OCI-LY3 (cell line): ENCODE data around the gene SMIM8.

Source experiments
- H2AFZ ChIP-seq: fragments of 200-600, 300-600 bp; shearing (Covaris generic); 2 replicates; pipeline ENCODE4 v1.6.0; 2014; ENCODE audit warnings: antibody characterized with exemption, low read depth, low read length
- H3K27ac ChIP-seq: fragments of 200-600, 300-600 bp; sonication (generic); 2 replicates; pipeline ENCODE4 v1.5.1; 2014; ENCODE audit warnings: mild to moderate bottlenecking, low read length, moderate library complexity, mixed read lengths
- H3K27me3 ChIP-seq: fragments of 200-600, 300-600 bp; sonication (generic); 2 replicates; pipeline ENCODE4 v1.6.1; 2014; ENCODE audit warnings: low read depth, low read length, mixed read lengths
- H3K36me3 ChIP-seq: fragments of 200-600, 300-600 bp; sonication (generic); replicated peaks from 2 replicates; pipeline ENCODE3; 2014; ENCODE audit warnings: low read depth, low read length, mixed read lengths
- H3K4me1 ChIP-seq: fragments of 300-600, 200-600 bp; sonication (generic); 2 replicates; pipeline ENCODE4 v1.6.1; 2014; ENCODE audit warnings: low read length, mixed read lengths
- H3K4me2 ChIP-seq: fragments of 200-600, 300-600 bp; sonication (generic); 2 replicates; pipeline ENCODE4 v1.6.1; 2014; ENCODE audit warnings: low read length, mixed read lengths
- H3K4me3 ChIP-seq: fragments of 300-600, 200-600 bp; sonication (generic); 2 replicates; pipeline ENCODE4 v1.5.1; 2014; ENCODE audit warnings: antibody characterized with exemption, mild to moderate bottlenecking, low read length, moderate library complexity
- H3K79me2 ChIP-seq: fragments of 300-600, 200-600 bp; shearing (Covaris generic); 2 replicates; pipeline ENCODE4 v1.6.1; 2014; ENCODE audit warnings: mild to moderate bottlenecking, low read length, mixed read lengths
- H3K9ac ChIP-seq: fragments of 300-600, 200-600 bp; shearing (Covaris generic); 2 replicates; pipeline ENCODE4 v1.6.0; 2014; ENCODE audit warnings: mild to moderate bottlenecking, low read length, moderate library complexity
- H3K9me3 ChIP-seq: fragments of 200-600, 300-600 bp; shearing (Covaris generic); 2 replicates; pipeline ENCODE4 v1.6.1; 2014; ENCODE audit warnings: low read length, mixed read lengths; ENCODE audit not compliant: insufficient read depth
- H4K20me1 ChIP-seq: fragments of 200-600, 300-600 bp; sonication (generic); 2 replicates; pipeline ENCODE4 v1.6.1; 2016; ENCODE audit warnings: low read length, mixed read lengths; ENCODE audit not compliant: insufficient read depth
- EZH2phosphoT487 ChIP-seq: fragments of 200-600 bp; shearing (Covaris generic); IDR thresholded peaks from 2 replicates; pipeline ENCODE4 v1.6.1; 2018; ENCODE audit warnings: antibody characterized with exemption, mixed run types, low read depth
- TF ChIP-seq, protein P1 (sequence below): fragments of 200-600, 300-600 bp; sonication (generic); IDR thresholded peaks from 2 replicates; pipeline ENCODE4 v1.5.1; 2014; ENCODE audit warnings: antibody characterized with exemption, low read length, low read depth

Gene SMIM8

GRCh38 chr6:87350516-87350915 lies 28.1 kb downstream of the SMIM8 start:
- H3K27me3 ChIP-seq, result no peaks in the 10 kb centered on the region
- TF ChIP-seq EZH2phosphoT487, result no peak
- TF ChIP-seq, protein P1, sequence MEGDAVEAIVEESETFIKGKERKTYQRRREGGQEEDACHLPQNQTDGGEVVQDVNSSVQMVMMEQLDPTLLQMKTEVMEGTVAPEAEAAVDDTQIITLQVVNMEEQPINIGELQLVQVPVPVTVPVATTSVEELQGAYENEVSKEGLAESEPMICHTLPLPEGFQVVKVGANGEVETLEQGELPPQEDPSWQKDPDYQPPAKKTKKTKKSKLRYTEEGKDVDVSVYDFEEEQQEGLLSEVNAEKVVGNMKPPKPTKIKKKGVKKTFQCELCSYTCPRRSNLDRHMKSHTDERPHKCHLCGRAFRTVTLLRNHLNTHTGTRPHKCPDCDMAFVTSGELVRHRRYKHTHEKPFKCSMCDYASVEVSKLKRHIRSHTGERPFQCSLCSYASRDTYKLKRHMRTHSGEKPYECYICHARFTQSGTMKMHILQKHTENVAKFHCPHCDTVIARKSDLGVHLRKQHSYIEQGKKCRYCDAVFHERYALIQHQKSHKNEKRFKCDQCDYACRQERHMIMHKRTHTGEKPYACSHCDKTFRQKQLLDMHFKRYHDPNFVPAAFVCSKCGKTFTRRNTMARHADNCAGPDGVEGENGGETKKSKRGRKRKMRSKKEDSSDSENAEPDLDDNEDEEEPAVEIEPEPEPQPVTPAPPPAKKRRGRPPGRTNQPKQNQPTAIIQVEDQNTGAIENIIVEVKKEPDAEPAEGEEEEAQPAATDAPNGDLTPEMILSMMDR, result no peak
- no peaks in the 10 kb centered on the region for H3K36me3 ChIP-seq
- no peak overlapping the region for H3K27ac ChIP-seq
- no peak overlapping the region for H3K4me3 ChIP-seq
- no peak overlapping the region for H2AFZ ChIP-seq
- H3K4me1 ChIP-seq, result no peaks in the 10 kb centered on the region
- H3K4me2 ChIP-seq, result no peak overlapping the region
- H3K79me2 ChIP-seq, result no peaks in the 10 kb centered on the region
- no peak overlapping the region for H3K9ac ChIP-seq
- H4K20me1 ChIP-seq, result no peaks in the 10 kb centered on the region
- no peaks in the 10 kb centered on the region for H3K9me3 ChIP-seq

- no peak overlapping the region for H3K4me2 ChIP-seq
- H3K27me3 ChIP-seq, result no peaks in the 10 kb centered on the region
- H4K20me1 ChIP-seq, result no peaks in the 10 kb centered on the region
- no peaks in the 10 kb centered on the region for H3K36me3 ChIP-seq
- no peaks in the 10 kb centered on the region for H3K9me3 ChIP-seq
- H3K4me3 ChIP-seq, result no peak overlapping the region
- H3K27ac ChIP-seq, result no peak overlapping the region
- H3K79me2 ChIP-seq, result no peaks in the 10 kb centered on the region
- no peak overlapping the region for H2AFZ ChIP-seq
- TF ChIP-seq, protein P1, result no peak
- no peak for TF ChIP-seq EZH2phosphoT487
- H3K9ac ChIP-seq, result no peak overlapping the region
- H3K4me1 ChIP-seq, result no peaks in the 10 kb centered on the region
Measured at GRCh38 chr6:87351583-87351982, 29.2 kb downstream of the SMIM8 start.

- no peak overlapping the region for H3K27ac ChIP-seq
Measured at GRCh38 chr6:87356181-87356580, 33.8 kb downstream of the SMIM8 start.

GRCh38 chr6:87357479-87358196 lies 35.2 kb downstream of the SMIM8 start:
- Histone ChIP-seq H3K79me2 (no peaks in the 10 kb centered on the region), H2AFZ (no peak overlapping the region)
- TF ChIP-seq EZH2phosphoT487, result no peak
- TF ChIP-seq, protein P1, result no peak

More at GRCh38 chr6:87356181-87356580, 33.8 kb downstream of the SMIM8 start:
- Histone ChIP-seq H3K4me3 (no peak overlapping the region), H3K79me2 (no peaks in the 10 kb centered on the region), H3K9ac (no peak overlapping the region), H4K20me1 (no peaks in the 10 kb centered on the region), H3K36me3 (no peaks in the 10 kb centered on the region), H3K4me2 (no peak overlapping the region), H2AFZ (no peak overlapping the region), H3K9me3 (no peaks in the 10 kb centered on the region), H3K27me3 (no peaks in the 10 kb centered on the region), H3K4me1 (no peaks in the 10 kb centered on the region)
- no peak for TF ChIP-seq EZH2phosphoT487
- TF ChIP-seq, protein P1, result no peak

More at GRCh38 chr6:87357479-87358196, 35.2 kb downstream of the SMIM8 start:
- Histone ChIP-seq H3K36me3 (no peaks in the 10 kb centered on the region), H3K9ac (no peak overlapping the region), H3K27me3 (no peaks in the 10 kb centered on the region), H4K20me1 (no peaks in the 10 kb centered on the region), H3K4me2 (no peak overlapping the region), H3K9me3 (no peaks in the 10 kb centered on the region), H3K27ac (no peak overlapping the region), H3K4me3 (no peak overlapping the region), H3K4me1 (no peaks in the 10 kb centered on the region)
